ELF-1 (cell line): ENCODE measurements around the gene SLK.

Source experiments
- DNase-seq: peaks from one replicate; pipeline ENCODE4 v3.0.0-alpha.2; 2016; ENCODE audit warnings: low read depth, low spot score

Gene SLK

GRCh38 chr10:104033401-104033930 lies 66.5 kb downstream of the SLK start:
- no peak for DNase-seq

GRCh38 chr10:104033966-104034365 lies 67.0 kb downstream of the SLK start:
- DNase-seq: no peak

- DNase-seq: no peak
Observed at GRCh38 chr10:104034401-104035193, 67.7 kb downstream of the SLK start.

GRCh38 chr10:104035194-104036068 lies 68.5 kb downstream of the SLK start:
- no peak for DNase-seq

GRCh38 chr10:104036069-104036384 lies 69.1 kb downstream of the SLK start:
- no peak for DNase-seq

GRCh38 chr10:104036518-104037260 lies 69.7 kb downstream of the SLK start:
- no peak for DNase-seq

- no peak for DNase-seq
Observed at GRCh38 chr10:104037261-104037951, 70.5 kb downstream of the SLK start.

GRCh38 chr10:104038537-104038936 lies 71.6 kb downstream of the SLK start:
- no peak for DNase-seq

GRCh38 chr10:104038958-104039752 lies 72.2 kb downstream of the SLK start:
- DNase-seq: no peak

- DNase-seq: no peak
Observed at GRCh38 chr10:104040382-104040781, 73.4 kb downstream of the SLK start.

- no peak for DNase-seq
Observed at GRCh38 chr10:104040862-104041789, 74.2 kb downstream of the SLK start.

GRCh38 chr10:104041891-104042535 lies 75.1 kb downstream of the SLK start:
- DNase-seq: no peak

GRCh38 chr10:104043185-104043830 lies 76.4 kb downstream of the SLK start:
- no peak for DNase-seq

- no peak for DNase-seq
Observed at GRCh38 chr10:104043854-104044253, 76.9 kb downstream of the SLK start.

- peak; percentile 82 for DNase-seq
Observed at GRCh38 chr10:104045151-104046089, 78.5 kb downstream of the SLK start.

GRCh38 chr10:104046651-104047050 lies 79.7 kb downstream of the SLK start:
- DNase-seq: no peak
